ENCODE measurements around the gene RALGPS1. TPM values are rescaled to one million over a fixed set of nuclear protein-coding genes. Genes with fewer than 3 reads are reported as not detected.
A peak's percentile ranks its signal among the peaks of the same experiment; 100 is the strongest.
"Not testable (repeated sequence)": the region's sequence is repeated elsewhere in the genome, so short reads cannot be mapped to it uniquely, and the experiment has no call there.

Gene RALGPS1
- total RNA-seq, 1 donor from 2014 or later: 86.6 TPM

DNA sequence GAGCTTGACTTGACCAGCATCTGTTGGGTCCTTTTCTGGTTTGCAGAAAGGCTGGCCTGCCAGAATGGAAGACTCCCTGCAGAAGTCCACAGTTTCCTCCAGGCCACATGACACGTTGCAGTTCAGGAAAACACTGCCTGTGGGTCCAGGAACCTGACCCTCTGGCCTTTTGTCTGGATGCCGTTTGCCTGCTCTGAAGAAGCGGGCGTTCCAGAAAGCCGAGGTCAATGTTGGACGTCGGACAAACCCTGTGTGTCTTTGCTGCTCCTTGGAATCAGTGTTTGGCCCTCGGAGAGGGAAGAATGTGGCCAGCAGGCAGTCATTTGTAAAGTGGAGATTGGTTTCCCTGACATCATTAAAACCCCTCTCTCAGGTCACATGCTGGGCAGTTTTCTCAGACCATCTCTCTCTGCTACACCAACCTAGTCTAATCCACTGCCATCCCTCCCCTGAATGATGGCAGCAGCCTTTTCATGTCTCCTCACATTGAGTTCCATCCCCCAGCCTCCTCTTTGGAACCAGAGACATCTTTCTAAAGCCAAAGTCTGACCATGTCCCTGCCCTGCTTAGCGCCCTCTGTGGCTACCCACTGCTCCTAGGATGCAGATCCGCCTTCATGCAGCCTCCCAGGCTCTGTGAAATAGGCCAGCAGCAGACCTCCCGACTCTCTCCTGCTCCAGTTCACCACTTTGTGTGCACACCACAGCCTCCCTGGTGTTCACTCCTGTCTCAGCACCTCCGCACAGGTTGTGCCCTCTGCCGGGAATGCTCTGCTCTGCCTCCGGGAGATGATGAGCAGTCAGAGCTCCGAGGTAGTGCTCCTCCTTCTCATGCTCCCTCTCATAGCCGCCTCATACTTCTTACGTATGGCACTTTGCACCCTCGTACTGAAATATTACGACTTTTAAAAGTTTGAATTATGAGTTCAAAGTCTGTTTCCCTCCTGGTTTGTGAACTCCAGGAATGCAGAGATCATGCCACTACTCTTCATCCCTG is 75.6 kb downstream of the RALGPS1 start:
- DNase-seq: no peak

DNA sequence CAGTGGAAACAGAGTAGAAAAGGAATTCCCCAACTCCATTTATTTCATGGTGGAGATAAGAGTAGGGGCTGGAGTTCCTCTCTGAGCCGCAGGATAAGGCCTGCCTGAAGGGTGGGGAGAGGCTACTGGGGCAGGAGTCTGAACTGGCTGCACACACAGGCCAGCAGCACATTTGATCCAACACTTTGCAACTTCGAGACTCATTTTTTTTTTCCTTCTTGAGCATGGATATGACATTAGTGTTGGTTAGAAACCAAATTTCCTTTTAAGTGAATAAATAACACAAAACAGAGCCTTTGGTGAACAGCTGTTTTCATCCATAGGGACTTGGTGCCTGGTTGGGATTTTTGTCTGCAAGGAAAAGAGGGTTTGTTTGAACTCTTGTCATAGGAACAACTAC is 76.6 kb downstream of the RALGPS1 start:
- no peak for DNase-seq

DNA sequence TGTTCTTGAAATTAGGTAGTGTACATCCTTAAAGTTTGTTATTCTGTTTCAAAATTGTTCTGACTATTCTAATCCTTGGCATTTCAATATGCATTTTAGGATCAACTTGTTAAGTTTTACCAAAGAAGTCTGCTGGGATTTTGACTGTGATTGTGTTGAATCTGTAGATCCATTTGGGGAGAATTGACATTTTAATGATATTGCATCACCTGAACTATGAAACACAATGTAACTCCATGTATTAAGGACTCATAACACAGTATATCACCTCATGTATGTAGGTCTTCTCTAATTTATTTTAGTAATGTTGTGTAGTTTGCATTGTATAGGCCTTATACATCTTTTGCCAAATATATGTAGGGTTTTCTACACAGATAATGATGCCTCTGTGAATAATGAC is 77.8 kb downstream of the RALGPS1 start:
- DNase-seq: no peak

DNA sequence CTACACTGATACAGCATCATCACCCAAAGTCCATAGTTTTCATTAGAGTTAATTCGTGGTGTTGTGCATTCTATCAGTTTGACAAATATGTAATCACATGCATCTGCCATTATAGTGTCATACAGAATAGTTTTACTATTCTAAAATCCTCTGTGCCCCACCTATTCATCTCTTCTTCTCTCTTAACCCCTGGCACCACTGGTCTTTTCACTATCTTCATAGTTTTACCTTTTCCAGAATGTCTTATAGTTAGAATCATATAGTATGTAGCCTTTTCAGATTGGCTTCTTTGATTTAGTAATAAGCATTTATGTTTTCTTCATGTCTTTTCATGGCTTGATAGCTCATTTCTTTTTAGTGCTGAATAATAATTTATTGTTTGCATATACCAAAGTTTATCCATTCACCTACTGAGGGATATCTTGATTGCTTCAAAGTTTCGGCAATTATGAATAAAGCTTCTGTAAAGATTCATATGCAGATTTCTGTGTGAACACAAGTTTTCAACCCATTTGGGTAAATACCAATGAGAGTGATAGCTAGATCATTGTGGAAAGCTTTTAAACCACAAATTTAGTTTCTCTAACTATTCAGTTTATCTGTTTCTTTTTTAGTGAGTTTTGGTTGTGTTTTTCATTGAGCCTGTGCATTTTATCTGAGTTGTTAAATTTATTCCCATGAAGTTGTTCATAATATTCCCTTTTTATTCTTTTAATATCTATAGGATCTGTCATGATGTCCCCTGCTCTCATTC is 84.9 kb downstream of the RALGPS1 start:
- DNase-seq: no peak

DNA sequence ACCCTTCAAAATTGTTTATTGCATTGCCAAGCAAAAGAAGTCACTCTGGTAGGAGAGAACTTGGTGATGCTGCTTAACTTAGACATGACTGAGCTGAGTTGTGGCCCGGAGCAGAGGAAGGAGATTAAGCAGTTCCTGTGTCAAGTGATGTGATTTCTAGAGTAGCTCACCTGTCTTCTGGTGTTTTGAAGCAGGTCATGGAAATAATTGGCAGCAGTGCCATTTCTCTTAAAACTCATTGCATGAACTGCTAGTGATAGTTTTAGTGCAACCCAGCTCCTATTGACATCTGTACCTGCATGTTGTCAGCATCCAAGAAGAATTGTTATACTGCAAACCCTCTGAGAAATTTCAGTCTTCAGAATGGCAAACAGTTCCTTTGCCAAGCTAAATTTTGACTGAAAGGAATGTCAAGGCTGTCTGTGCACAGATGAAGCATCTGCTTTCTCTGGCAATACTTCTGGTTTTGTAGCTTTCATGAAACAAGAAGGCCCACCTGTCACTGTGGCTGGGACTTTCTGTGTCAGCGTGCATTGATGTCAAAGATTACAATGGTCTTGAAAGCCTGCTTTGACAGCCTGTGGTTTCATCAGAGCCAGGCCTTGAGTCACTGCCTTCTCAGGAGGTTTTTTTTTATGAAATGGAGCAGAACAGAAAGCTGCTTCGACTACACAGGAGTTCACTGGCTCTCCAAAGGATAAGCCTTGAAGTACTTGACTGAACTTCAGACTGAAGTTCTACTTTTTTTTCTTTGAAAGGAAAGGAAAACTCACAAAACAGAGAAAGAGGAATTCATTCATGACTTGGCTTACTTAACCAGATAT is 90.6 kb downstream of the RALGPS1 start:
- DNase-seq: no peak

DNA sequence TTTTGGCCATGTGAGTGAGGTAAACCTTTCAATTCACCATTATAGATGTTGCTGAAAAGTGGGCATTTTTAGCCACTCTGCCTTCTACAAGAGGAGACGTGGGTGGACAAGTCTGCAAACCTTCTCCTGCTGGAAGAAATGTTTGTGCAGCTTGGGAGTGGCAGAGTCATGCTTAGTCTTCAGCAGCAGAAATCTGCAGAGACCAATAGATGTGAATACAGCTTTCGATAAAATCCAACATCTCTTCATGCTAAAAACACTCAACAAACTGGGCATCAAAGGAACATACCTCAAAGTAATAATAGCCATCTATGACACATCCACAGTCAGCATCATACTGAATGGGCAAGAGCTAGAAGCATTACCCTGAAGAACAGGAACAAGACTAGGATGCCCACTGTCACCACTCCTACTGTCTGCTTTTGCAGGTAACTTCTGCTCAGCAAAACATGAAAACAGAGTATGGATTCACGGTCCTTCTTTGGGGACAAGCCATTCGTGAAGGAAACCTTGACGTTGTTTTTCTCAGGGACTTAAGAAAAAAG is 91.3 kb downstream of the RALGPS1 start:
- no peak for DNase-seq

DNA sequence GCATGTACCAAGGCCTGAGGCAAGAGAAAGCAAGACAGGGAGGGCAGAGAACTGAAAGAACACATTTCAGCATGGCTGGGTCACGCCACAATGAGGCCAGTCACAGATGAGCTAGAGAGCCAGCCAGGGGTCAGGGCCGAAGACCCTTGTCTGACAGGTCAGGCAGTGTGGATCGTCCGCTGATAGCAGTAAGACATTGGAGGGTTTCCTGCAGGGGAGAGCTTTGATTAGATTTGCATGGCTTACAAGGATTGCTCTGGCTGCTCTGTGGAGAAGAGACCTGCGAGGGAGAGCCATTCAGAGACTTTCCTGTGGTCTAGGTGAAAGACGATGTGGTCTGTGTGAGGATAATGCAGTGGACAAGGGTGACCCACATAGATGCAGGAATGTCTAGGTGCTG is 93.1 kb downstream of the RALGPS1 start:
- no peak for DNase-seq

DNA sequence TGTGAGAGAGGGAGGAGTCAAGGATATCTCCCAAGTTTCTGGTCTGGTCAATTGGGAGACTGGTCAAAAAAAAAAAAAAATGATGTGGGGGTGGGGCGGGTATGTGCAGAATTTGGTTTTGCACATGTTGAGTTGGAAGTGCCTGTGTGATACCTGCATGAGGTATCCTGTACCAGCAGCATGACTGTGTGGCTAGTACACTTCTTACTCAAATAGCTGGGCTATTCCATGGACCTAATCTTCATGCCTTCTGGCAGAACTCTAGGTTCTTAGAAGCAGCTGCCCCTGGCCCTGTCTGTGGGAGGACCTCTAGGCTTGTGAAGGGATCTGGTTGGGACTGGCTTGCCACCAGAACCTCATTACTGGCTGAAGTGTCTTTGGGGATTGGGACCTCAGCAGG is 93.5 kb downstream of the RALGPS1 start:
- no peak for DNase-seq

DNA sequence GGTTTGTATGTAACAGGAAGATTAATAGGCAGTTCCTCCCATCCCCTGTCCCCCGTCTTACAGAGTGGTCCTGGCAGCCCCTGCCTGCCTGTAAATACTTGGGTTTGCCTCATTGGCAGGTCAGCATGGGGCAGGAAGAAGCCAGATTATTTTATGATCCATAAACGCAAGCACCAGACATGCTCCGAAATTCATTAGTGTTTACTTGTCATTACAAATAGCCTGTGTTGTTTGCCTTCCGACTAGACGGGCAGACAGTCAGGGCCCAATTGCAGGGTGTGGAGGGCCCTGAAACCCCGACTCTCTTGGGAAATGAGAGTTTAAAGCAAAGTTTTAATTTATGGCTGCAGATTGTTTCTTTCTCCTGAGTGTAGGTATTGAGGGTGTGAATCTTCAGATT is 97.2 kb downstream of the RALGPS1 start:
- no peak for DNase-seq

DNA sequence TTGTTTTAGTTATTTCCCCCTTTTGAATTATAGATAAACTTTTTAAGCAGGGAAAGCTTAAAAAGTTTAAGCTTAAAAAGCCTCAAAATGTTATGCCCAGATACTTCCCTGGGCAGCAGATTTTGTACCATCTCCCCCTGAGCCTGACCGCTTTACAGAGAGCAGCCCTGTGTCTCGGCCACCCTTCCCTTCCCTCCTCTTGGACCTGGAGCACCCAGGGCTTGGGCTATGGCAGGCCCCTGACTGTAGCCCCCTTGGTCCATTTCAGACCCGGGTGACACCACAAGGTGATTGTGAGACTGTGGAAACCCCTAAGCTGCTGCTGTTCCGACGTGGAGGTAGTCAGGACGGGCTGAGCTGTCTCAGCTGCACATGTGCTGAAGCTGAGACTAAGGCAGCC is 97.7 kb downstream of the RALGPS1 start:
- DNase-seq: no peak

DNA sequence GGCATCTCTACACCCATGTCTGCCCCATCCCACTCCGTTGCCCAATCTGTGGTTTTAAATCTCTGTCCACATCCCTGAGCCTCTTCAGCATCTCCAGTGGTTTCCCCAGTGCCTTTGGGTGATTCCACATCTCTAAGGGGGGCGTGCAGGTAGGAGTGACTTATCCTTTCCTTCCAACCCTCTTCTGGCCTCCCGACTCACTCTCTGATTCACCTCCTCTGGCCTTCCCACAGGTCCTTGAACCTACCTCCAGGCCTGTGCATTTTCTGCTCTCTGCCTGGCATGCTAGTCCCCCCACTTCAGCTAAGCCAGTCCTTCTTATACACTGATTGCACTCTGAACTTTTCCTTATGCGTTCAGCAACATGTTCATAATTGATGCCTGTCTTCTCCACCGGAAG is 99.0 kb downstream of the RALGPS1 start:
- no peak for DNase-seq

DNA sequence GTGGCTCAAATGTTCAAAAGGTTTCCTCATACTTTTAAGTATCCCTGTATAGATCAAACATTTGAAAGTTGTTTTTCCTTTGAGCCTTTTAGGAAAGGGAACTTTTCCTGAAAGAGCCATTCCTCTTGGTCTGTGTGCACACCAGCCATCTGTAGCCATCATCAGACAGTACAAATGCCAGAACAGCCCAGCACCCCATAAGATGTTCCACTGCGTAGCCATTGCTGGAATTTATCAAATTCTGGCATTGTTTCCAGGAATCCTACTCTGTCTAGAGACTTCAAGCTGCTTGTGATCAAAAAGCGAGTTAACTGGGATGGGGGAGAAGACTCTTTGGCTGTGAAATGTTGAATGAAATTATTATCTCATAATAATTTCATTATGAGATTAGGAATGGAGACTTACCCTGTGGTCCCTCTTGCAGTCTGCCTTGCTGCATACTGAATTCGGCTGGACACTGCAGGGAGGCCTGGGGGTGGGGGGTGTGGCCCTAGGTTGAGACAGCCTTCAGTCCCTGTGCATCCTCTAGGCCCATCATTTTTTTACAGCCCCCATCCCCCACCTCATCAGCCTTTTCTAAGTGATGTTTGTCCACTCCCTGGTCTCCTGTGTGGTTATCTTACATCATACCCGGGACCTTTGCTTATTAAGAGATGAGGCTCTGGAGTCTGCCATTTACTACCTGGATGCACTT is 99.8 kb downstream of the RALGPS1 start:
- no peak for DNase-seq

DNA sequence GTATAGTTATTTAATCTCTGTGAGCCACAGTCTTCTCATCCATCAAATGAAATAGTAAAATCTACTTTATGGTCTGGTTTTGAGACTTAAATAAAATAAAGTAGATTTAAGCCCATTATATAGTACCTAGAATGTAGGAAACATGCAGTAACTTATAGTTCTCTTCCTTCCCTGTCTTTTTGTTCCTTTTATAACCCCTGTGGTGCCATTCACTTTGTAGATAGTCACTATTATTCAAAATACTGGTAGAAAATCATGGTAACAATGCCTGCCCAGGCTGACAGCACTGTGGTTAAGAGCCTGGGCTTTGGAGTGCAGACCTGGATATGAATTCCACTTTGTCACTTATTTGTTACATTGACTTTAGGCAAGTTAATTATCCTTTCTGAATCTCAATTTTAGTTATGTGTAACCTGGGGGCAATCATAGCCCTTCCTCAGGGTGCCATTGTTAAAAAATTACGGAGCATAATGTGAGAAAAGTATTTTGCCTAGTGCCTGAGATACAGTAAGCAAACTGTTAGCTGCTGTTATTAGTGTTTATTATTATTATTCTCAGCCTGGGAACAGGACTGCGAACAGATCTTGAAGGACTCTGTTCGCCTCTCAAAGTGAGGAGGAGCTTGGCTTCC is 100.4 kb downstream of the RALGPS1 start:
- no peak for DNase-seq

DNA sequence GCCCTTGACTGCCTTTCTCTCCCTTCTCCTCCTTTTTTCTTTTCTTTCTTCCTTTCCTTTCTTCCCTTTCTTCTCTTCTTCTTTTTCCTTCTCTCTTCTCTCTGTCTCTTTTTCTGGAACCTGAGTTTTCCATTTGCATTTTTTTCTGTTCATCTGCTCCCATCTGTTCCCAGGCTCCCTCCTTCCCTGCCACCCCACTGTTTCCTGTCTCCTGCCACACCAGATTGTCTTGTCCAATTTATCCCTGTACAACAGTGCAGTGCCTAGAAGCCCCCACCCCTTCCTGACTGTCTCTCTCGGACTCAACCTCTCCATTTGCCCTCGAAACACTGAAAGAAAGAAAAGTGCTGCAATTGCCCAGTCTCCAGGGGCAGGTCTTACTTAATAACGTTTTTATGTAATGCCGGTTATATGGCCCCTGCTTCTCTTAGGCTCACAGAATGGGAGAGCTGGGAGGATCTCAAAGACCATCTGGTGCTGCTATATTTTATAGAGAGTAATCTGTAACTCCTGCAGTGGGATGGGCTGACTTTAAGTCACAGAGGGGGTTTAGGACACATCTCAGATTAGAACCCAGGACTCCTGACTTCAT is 101.4 kb downstream of the RALGPS1 start:
- DNase-seq: no peak

DNA sequence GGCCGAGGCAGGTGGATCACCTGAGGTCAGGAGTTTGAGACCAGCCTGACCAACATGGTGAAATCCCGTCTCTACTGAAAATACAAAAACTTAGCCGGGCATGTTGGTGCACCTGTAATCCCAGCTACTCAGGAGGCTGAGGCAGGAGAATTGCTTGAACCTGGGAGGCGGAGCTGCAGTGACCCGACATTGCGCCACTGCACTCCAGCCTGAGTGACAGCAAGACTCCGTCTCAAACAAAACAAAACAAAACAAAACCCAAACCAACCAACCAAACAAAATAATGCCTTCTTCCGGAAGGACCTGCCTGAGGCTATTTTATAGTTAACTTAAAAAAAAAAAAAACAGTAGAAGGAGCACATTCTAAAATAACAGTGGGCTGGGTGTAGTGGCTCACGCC is 103.4 kb downstream of the RALGPS1 start:
- not testable (repeated sequence) for DNase-seq

DNA sequence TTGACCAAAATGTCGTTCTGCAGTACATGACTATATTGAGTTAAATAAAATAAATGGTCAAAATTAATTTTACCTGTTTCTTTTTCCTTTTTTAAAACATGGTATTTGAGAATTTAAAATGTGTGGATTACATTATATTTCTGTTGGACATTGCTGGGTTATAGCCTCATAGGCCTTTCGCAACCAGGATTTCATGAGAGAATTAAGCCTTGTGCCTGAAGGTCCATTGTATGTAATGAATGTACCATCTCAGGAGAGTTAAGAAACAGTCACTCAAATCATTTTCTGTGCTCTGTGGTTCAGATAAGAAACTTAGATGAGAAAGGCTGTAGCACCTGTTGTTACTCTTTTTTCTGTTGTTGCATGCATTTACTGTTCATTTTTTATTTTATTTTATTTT is 104.4 kb downstream of the RALGPS1 start:
- no peak for DNase-seq

DNA sequence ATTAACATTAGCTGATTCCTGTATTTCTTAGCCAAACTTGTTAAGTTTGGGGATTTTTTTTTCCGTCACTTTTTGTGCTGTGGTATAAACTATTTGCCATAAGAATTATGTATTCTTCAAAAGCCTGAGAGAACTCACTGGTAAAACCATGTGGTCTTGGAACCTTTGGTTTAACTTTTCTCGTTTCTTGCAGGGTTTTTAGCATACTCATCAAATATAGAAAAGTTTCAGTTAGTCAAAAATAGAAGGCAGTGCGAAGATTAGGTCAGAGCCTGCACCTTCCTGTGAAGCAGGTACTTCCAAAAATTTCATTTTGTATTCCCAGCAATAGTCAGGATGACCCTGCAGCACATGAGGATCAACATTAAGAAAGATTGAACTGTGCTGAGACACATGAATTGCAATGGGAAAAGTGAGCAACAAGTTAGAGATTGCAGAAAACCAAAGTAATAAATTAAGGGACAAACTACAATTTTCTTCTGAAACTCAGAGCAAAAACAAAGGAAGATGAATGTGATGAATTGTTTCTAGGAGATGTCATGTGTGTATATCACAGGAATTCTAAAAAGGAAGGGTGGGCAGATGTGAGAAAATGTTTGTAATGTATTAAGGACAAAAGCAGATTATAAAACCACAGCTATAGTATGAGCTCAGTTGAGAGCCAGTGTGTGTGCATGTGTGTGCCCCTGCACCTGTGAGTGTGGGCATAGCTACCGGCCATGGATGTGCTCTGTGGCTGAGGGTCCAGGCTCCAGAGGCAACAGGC is 105.6 kb downstream of the RALGPS1 start:
- no peak for DNase-seq

DNA sequence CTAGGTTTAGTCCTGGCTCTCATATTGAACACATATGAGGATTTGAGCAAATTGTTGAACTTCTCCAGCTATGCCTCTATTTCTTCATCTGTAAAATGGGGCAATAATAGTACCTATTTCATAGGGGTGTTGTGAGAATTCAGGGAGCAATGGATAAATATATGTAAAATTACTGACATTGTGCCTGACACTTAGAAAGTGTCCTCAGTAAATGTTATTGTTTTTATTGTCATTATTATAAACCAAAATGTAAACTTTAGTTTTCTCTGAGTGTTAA is 106.2 kb downstream of the RALGPS1 start:
- DNase-seq: no peak

DNA sequence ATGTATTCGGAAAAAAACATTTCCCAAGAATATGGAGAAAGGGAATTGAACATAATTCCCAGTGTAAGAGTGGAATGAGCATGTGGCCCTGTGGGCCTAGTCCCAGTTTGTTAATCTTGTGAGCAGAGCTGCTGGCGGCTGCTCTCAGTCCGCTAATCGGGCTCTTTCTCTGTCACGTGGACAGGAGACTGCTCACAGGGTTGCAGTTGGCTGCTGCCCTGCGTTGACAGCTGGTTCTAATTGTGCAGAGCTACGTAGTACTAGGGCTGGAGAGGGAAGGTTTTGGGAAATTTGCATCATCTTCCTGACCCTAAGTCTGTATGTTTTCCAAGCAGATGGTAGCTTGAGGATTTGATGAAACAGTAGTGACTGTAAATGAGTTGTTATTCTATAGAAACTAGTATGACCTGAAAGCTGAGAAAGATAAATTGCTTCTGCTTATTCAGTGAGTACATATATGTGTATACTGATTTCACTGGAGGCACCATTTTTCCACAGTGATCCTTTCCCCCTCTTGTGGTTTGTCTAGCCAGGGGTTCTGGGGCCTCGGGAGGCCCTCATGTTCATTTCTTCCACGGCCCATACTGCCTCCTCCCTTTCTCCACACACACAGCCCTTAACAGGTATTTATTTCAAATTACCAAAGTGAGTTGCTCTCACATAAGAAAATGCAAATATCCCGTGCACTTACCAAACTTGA is 107.2 kb downstream of the RALGPS1 start:
- peak; percentile 72 for DNase-seq
